TTC549 (cell line): ENCODE measurements around the gene CCDC137.
"Not testable (repeated sequence)": the region's sequence is repeated elsewhere in the genome, so short reads cannot be mapped to it uniquely, and the experiment has no call there.

Experiments
- FAIRE-seq: peaks from 2 replicates; lab custom pipeline; 2012; peaks lifted over from hg19 to GRCh38; lab: Jason Lieb, UNC

CCDC137 gene, protein sequence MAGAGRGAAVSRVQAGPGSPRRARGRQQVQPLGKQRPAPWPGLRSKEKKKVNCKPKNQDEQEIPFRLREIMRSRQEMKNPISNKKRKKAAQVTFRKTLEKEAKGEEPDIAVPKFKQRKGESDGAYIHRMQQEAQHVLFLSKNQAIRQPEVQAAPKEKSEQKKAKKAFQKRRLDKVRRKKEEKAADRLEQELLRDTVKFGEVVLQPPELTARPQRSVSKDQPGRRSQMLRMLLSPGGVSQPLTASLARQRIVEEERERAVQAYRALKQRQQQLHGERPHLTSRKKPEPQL

DNA sequence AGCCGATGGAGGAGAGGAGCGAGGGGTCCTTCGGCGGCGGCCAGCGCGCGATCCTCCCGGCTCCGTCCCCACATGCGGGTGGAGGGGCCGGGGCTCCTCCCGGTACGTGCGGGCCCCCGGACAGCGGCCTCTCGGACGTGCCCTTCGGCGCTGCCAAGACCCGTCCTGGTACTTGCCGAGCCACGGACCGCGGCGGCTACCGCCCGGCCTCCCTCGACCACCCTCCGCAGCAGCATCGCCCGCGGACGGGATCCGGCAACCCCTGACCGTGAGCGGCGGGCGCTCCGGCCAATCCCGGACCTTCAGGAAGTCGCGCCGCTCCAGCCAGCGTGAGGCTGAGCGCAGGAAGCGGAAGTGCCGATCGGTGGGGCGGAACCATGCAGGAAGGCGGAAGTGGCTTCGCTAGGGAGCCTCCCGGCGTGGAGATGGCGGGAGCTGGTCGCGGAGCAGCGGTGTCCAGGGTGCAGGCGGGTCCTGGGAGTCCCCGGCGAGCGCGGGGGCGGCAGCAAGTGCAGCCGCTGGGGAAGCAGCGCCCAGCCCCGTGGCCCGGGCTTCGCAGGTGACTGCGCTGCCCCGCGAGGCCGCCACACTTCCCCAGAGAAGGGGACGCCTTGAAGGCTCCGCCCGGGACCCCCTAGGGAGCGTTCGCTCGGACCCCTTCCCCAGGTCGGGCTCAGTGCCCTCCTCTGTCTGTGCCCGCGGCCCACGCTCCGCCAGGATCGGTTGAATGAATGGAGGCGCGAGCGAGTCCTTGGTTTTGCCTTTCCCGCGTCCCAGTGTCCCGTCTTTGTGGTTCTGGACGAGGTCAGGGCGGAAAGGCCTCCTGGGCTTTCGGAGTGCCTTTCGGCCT, at the start of gene CCDC137, which contains the start of gene OXLD1:
Gene CCDC137 (plus strand): TSS at position 396 of the 850 bp plus-strand sequence. CDS start 30 bp downstream, at position 426.
Gene OXLD1 (minus strand): TSS at position 264 of the 850 bp plus-strand sequence. CDS start 28 bp downstream, at position 236.
- no peak for FAIRE-seq

DNA sequence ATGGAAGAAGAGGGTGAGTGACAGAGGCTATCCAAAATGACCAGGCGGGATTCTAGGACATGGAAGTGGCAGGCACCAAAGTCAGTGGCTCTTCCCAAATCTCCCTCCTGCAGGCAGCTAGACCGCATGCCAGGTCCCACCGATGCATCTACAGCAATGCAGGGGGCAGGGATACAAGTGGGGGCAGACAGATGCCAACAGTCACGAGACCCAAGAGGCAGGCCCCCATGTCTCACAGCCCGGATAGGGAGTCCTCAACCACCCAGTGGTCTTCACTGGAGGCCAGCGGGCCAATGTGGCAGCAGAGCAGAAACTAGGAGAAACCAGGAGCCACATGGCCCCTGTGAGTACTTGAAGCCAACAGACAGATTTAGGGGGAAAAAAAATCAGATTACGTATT, 49.7 kb upstream of the CCDC137 start:
- FAIRE-seq, result no peak

DNA sequence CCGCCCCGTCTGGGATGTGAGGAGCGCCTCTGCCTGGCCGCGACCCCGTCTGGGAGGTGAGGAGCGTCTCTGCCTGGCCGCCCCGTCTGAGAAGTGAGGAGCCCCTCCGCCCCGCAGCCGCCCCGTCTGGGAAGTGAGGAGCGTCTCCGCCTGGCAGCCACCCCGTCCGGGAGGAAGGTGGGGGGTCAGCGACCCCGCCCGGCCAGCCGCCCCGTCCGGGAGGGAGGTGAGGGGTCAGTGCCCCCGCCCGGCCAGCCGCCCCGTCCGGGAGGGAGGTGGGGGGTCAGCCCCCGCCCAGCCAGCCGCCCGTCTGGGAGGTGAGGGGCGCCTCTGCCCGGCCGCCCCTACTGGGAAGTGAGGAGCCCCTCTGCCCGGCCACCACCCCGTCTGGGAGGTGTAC, 48.2 kb upstream of the CCDC137 start:
- not testable (repeated sequence) for FAIRE-seq

DNA sequence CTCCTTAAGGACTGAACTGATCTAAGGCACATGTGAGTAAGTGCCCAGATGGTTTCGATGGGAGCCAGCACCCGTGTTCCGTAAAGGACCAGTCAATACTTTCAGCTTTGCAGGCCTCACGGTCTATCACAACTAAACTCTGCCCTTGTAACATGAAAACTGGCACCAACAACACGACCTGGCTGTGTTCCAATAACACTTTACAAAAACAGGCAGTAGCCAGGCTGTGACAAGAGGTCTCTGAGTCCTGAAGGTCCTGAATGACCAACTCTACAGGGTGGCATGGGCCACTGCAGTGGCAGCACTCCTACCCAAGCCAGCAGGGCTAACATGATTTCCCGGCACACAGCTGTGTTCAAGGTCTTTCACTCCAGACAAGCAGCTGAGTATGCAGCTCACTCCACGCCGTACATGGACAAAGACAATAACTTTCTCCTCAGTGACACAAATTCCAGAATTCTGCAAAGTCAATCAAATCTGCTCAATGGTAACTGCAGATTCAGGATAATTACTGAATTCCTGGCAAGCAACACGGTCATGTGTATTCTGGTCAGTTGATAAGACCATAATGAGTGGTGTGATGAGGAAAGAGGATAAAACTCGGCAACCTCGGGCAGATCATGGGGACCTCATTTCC, 44.9 kb upstream of the CCDC137 start:
- no peak for FAIRE-seq

DNA sequence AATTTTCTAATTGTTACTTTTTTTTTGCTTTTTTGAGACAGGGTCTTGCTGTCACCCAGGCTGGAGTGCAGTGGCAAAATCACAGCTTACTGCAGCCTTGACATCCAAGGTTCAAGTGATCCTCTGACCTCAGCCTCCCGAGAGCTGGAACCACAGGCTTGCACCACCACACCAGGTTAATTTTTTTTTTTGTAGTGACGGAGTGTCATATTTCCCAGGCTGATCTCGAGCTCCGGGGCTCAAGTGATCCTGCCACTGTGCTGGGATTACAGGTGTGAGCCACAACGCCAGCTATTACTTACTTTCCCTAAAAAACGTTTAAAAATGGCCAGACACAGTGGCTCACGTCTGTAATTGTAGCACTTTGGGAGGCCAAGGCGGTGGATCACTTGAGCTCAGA, 36.3 kb upstream of the CCDC137 start:
- FAIRE-seq, result no peak

DNA sequence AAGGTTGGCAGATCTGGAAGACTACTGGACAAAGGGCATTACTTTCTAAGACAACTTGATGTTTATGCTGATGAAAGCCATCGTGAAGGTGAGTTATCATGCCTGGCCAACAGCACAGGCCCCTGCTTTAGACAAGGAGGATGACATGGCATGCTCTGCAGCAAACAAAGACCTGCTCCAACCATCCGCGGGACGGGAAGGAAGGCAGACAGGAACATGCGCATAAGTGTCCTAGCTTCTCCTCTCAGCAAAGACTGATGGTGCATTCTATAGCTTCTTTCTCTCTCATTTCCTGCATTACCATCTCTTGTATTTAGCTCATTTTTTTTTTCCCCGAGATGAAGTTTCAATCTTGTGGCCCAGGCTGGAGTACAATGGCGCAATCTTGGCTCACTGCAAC, 35.1 kb upstream of the CCDC137 start:
- FAIRE-seq, result no peak

DNA sequence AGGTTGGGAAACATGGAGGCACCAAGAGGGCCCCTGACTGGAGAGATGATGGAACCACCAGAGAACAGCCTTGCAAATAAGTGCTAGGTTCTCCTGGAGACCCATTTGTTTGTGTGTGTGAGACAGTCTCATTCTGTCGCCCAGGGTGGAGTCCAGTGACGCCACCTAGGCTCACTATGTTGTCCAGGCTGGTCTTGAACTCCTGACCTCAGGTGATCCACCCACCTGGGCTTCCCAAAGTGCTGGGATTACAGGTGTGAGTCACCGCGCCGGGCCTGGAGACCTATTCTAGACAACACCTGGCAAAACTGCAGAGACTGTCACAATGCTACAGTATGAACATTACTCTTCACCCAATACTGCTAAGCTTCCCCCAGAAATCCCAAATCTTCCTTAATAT, 31.1 kb upstream of the CCDC137 start:
- FAIRE-seq, result no peak

DNA sequence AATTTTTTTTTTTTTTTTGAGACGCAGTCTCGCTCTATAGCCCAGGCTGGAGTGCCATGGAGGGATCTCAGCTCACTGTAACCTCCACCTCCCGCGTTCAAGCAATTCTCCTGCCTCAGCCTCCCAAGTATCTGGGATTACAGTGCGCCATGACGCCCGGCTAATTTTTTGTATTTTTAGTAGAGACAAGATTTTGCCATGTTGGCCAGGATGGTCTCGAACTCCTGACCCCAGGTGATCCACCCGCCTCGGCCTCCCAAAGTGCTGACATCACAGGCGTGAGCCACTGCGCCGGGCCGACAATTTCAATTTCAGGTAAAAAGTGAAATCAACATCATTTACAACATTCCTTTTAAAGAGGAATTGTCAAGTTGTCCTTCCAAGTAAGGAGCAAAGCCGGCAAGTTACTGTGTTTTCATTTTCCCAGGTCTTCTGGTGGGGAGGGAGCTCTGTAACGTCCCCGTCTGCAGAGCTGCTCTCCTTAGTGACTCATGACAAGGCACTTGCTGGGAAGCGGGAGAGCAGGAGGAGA, 30.5 kb upstream of the CCDC137 start:
- FAIRE-seq, result no peak

DNA sequence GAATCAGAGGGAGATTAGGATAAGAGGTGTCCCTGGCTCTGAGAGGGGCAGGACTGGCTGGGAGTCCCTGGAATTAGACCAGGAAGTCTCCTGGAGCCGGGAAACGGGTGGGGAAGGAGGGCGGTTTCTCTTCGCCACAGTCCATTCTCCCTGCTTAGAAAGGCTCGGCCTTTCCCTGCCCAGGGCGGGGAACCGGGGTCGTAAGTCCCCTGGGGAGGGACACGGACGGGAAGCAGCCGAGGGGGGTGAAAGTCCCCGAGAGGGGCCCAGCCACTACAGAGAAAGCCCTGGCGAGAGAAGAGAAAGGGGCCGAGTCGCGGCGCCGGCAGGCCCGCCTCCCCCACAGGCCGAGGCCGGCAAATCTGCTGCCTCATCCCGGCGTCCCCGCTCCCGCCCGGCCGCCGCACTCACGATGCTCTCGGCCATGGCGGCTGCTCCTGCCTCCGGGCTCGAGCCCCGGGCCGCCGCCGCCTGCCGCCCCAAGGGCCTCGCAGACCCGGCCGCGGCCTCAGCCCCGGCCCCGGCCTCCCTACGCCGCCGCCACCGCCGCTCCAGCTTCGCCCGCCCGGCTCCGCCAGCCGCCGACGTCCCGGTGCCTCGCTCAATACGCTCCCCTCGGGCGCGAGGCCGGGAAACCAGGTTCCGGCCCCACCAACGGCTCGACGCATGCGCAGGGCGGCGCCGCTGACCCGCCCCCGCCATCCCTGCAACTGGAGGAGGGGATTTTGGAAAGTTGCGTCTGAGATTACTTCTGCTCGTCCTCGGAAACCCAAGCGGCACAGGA, 29.8 kb upstream of the CCDC137 start, which contains the start of the genes NPLOC4 and TSPAN10:
Gene NPLOC4 (minus strand): TSS at position 608 of the 784 bp plus-strand sequence. CDS start 182 bp downstream, at position 426.
Gene TSPAN10 (plus strand): TSS at position 692 of the 784 bp plus-strand sequence. CDS start 5,217 bp downstream, outside the sequence.
- no peak for FAIRE-seq

DNA sequence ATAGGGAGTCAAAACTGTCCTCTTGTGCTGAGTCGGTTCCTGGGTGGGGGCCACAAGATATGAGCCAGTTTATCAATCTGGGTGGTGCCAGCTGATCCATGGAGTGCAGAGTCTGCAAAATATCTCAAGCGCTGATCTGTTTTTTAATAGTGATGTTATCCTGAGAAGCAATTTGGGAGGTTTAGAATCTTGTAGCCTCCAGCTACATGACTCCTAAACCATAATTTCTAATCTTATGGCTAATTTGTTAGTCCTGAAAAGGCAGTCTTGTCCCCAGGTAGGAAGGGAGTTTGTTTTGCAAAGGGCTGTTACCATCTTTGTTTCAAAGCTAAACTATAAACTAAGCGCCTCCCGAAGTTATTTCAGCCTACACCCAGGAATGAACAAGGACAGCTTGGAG, 27.9 kb upstream of the CCDC137 start:
- no peak for FAIRE-seq

DNA sequence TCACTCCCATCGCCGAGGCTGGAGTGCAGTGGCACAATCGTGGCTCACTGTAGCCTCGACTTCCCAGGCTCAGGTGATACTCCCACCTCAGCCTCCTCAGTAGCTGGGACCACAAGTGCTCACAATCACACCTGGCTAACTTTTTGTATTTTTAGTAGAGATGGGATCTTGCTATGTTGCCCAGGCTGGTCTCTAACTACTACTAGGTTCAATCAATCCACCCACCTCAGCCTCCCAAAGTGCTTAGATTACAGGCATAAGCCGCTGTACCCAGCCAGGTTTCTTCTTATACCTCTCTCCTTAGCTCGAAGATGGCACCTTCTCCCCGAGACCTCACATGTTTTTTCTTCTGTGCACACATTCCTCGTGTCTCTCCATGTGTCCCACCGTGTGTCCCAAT, 26.5 kb upstream of the CCDC137 start:
- FAIRE-seq, result no peak

DNA sequence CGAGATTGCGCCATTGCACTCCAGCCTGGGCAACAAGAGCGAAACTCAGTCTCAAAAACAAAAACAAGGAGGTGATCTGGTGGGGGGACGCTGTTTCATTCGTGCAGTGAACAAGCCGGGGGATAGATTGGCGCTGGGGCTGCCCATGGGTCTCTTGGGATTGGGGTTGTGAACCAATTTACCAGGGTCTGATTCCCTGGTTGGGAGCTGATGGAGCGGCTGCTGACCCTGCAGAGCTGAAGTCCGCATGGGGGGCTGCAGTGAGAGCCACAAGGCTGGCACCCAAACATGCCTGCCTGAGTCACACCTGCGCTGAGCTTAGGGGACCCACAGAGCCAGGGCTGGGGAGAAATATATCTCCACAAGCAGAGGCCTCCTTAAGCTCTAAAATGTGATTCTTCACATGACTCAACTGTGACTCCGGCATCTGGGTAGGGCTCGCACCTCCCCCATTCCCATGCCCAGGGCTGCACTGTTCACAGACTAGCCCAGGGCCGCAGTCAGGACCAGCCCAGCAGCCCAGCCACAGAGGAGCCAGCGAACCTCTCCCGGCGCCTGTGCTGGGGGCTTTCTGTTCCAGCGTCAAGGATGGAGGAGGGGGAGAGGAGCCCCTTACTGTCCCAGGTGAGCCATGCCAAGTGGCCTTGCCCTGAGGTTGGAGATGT, 24.6 kb upstream of the CCDC137 start:
- FAIRE-seq, result no peak

DNA sequence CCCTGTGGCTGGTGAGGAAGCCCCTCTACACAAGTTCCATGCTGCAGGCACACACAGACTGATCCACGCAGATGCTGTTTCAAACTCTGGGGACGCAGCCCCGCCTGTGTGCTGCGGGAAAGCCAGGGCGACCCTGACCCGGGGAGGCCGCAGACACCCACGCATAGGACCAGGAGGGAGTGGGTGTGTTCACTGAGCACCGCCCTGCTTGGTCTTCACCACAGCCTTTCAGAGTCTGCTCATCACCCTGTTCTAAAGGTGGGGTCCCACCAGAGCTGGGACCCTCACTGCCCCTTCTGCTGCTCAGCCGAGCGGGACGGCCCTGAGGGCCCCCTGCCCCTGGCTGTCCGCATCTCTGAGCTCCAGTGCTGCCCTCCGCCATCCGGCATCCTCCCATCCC, 22.0 kb upstream of the CCDC137 start:
- no peak for FAIRE-seq

DNA sequence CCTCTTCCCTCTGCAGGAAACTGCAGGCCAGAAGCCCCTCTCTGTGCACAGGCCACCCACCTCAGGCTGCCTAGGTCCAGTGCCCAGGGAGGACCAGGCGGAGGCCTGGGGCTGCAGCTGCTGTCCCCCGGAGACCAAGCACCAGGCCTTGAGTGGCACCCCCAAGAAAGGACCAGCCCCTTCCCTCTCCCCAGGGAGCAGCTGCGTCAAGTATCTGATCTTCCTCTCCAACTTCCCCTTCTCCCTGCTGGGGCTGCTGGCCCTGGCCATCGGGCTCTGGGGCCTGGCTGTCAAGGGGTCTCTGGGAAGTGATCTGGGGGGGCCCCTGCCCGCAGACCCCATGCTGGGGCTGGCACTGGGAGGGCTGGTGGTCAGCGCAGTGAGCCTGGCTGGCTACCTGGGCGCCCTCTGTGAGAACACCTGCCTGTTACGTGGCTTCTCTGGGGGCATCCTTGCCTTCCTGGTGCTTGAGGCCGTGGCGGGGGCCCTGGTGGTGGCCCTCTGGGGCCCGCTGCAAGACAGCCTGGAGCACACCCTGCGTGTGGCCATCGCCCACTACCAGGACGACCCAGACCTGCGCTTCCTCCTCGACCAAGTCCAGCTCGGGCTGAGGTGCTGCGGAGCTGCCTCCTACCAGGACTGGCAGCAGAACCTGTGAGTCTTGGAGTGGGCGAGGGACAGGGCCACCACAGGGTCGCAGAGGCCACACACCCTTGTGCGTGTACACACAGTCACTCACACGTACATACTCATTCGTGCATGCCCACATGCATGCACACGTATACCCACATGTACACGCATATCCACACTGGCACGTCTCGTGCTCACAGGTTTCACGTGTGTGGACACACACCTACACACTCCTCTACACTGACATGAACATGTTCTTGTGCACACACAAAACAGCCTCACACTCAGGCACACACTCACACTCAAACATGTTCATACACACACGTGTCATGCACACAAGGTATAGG, 21.3 kb upstream of the CCDC137 start:
- FAIRE-seq, result no peak

DNA sequence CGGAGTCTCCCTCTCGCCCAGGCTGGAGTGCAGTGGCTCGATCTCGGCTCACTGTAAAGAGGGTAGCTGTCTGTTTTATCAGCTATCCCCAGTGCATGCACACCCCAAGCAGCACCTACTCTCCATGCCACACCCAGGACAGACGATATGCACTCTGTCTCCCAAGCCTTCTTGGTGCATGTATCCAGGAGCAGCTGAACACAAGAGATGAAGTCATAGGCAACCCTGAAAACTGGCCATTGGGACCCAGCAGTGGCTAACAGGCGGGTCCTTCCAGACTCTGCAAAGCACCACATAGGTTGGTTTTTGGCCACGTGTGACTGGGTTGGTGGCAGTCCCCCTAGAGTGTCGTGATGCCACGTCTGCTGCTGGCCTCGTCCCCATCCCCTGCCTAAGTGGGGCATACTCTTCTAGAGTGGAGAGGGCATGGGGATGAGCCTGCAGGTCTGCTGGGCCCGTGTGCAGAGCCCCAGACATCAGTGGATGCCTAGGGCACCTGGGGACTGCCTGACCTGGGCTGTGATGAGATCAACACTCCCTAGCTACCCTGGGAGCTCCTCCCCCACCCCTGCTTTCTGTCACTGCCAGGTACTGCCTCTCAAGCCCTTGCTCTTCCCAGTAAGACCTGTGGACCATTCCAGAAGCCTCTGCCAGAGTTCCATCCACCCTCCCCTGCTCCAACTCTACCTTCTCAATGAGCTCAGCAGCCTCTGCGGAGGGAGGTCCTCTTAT, 19.5 kb upstream of the CCDC137 start:
- no peak for FAIRE-seq

DNA sequence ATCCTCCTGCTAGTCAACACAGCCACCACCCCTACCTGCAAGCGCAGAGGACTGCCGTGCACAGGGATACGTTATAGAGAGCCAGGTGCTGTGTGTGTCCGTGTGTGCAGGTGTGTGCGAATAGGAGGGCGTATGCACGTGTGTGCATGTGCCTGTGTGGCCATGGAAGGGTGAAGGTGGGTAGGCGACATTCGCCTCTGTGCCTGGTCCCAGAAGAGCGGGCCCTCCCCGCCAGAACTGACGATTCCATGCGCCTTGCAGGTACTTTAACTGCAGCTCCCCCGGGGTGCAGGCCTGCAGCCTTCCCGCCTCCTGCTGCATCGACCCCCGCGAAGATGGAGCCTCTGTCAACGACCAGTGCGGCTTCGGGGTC, 18.9 kb upstream of the CCDC137 start:
- FAIRE-seq, result no peak

DNA sequence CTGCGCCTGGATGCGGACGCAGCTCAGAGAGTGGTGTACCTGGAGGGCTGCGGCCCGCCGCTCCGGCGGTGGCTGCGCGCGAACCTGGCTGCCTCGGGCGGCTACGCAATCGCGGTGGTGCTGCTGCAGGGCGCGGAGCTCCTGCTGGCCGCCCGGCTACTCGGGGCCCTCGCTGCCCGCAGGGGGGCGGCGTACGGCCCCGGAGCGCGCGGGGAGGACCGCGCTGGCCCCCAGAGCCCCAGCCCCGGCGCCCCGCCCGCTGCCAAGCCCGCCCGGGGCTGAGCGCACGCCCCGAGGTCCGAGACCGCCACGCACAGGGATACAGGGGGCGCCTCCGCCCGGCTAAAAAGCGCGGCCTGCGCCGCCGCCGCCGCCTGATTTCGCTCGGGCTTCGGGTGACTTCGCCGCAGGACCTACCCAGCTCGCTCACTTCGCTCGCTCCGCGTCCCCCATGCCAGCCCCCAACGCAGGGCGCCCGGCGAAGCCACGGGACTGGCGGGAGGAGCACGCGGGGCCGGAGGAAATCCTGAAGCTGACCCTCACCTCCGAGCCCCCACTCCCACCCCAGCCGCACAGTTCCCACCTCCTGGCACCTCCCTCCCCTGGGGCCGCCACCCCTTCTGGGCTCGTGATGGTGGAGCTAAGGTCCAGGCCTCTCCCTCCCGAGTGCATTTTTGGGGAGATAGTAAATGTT, 18.4 kb upstream of the CCDC137 start:
- no peak for FAIRE-seq

DNA sequence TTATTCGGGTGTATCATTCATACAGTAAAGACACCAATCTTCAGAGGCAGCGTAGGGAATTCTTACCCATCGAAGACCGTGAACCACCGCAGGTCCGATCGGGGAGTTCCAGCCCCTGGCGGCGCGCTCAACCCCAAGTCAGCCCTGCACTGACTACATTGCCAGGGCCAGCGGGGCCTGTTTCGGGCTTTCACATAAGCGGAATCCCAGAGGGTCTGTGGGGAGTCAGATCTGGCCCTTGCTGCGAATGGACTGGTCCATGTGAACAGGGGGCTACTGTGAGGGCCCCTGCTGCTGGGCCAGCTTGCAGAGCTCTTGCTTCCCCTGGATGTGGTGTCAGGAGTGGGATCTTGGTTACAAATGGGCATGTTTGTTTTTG, 17.8 kb upstream of the CCDC137 start:
- FAIRE-seq, result no peak

DNA sequence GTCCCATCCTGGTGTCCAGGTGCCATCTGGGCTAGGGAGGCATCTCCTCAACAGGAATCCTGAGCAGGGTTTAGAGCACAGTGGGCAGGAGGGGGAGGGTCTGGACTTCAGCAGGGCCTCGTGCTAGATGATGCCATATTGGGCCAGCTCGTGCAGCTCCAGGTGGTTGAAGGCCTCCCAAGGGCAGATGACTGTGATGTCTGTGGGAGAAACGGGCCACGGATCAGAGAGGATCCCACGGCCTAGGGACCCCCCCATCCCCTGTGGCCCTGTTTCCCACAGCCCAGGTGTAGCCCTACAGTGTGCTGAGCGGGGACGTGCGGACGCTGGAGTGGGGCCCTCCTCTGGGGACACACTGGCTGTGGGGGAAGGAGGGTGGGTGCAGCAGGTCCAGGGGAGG, 15.6 kb upstream of the CCDC137 start:
- FAIRE-seq, result no peak
